AG09319 (cell line): ENCODE data around the gene CGNL1.

ENCODE experiments used
- DNase-seq: peaks from one replicate; pipeline ENCODE4 v3.0.0-alpha.2; 2010; ENCODE audit warnings: low read depth; ENCODE audit errors: extremely low read depth
- CTCF ChIP-seq: IDR thresholded peaks from 2 replicates; pipeline ENCODE4 v1.5.1; 2011; ENCODE audit warnings: low read depth, mild to moderate bottlenecking, inconsistent platforms, low read length, moderate library complexity

Gene CGNL1

GRCh38 chr15:57442335-57442734, 66.0 kb downstream of the CGNL1 start:
- TF ChIP-seq CTCF = no peak
- no peak for DNase-seq

GRCh38 chr15:57443486-57443885, 67.2 kb downstream of the CGNL1 start:
- DNase-seq = no peak
- TF ChIP-seq CTCF = no peak

- TF ChIP-seq CTCF = no peak
- no peak for DNase-seq
These were observed 68.7 kb downstream of the CGNL1 start for GRCh38 chr15:57444877-57445513.

- no peak for DNase-seq
- TF ChIP-seq CTCF = no peak
These were observed 69.6 kb downstream of the CGNL1 start for GRCh38 chr15:57445872-57446271.

GRCh38 chr15:57446393-57446792, 70.1 kb downstream of the CGNL1 start:
- TF ChIP-seq CTCF = no peak
- DNase-seq = no peak

- TF ChIP-seq CTCF = no peak
- DNase-seq = no peak
These were observed 75.2 kb downstream of the CGNL1 start for GRCh38 chr15:57451555-57451954.

- TF ChIP-seq CTCF = no peak
- DNase-seq = no peak
These were observed 75.9 kb downstream of the CGNL1 start for GRCh38 chr15:57452090-57452754.
